GM06990 (cell line): Measurements from ENCODE around the gene CGB5.
A peak's percentile ranks its signal among the peaks of the same experiment; 100 is the strongest.
"Not testable (repeated sequence)": the region's sequence is repeated elsewhere in the genome, so short reads cannot be mapped to it uniquely, and the experiment has no call there.

Experiments
- DNase-seq: peaks from one replicate; pipeline ENCODE4 v3.0.0-alpha.2; 2011; ENCODE audit not compliant: insufficient read length; ENCODE audit errors: extremely low read depth
- H3K27me3 ChIP-seq: replicated peaks from 2 replicates; pipeline ENCODE4 v1.6.0; 2011; ENCODE audit warnings: low read length; ENCODE audit not compliant: control insufficient read depth, insufficient read depth
- H3K36me3 ChIP-seq: 2 replicates; pipeline ENCODE4 v1.5.1; 2011; ENCODE audit warnings: low read length; ENCODE audit not compliant: control insufficient read depth, insufficient read depth
- H3K4me3 ChIP-seq: replicated peaks from 2 replicates; pipeline ENCODE4 v1.5.1; 2011; ENCODE audit warnings: low read depth, mild to moderate bottlenecking, control low read depth, low read length
- TF ChIP-seq, protein P1 (sequence below): IDR thresholded peaks from 2 replicates; pipeline ENCODE4 v1.5.1; 2011; ENCODE audit warnings: low read length, control low read depth, mild to moderate bottlenecking, inconsistent platforms; ENCODE audit not compliant: insufficient read depth, poor library complexity, severe bottlenecking

CGB5 gene

DNA sequence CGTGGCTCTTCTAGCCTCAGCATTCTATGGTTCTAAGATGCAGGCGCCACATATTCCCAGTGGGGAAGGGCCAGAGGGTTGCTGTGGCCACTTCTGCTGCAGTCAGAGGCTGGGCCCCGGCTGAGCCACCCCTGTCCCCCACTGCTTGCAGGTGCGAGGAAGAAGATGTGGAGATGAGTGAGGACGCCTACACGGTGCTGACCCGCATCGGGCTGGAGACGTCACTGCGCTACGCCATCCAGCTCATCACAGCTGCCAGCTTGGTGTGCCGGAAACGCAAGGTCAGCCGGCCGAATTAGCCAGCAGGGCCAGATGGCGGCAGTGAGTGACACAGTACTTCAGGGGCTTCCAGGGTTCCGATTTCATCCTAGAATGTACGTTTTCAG lies 28.8 kb upstream of the CGB5 start:
- TF ChIP-seq, protein P1, sequence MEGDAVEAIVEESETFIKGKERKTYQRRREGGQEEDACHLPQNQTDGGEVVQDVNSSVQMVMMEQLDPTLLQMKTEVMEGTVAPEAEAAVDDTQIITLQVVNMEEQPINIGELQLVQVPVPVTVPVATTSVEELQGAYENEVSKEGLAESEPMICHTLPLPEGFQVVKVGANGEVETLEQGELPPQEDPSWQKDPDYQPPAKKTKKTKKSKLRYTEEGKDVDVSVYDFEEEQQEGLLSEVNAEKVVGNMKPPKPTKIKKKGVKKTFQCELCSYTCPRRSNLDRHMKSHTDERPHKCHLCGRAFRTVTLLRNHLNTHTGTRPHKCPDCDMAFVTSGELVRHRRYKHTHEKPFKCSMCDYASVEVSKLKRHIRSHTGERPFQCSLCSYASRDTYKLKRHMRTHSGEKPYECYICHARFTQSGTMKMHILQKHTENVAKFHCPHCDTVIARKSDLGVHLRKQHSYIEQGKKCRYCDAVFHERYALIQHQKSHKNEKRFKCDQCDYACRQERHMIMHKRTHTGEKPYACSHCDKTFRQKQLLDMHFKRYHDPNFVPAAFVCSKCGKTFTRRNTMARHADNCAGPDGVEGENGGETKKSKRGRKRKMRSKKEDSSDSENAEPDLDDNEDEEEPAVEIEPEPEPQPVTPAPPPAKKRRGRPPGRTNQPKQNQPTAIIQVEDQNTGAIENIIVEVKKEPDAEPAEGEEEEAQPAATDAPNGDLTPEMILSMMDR, result no peak
- no peak for DNase-seq
- H3K36me3 ChIP-seq, result peaks cover 23% of the 10 kb centered on the region
- H3K27me3 ChIP-seq, result no peaks in the 10 kb centered on the region
- no peak overlapping the region for H3K4me3 ChIP-seq

DNA sequence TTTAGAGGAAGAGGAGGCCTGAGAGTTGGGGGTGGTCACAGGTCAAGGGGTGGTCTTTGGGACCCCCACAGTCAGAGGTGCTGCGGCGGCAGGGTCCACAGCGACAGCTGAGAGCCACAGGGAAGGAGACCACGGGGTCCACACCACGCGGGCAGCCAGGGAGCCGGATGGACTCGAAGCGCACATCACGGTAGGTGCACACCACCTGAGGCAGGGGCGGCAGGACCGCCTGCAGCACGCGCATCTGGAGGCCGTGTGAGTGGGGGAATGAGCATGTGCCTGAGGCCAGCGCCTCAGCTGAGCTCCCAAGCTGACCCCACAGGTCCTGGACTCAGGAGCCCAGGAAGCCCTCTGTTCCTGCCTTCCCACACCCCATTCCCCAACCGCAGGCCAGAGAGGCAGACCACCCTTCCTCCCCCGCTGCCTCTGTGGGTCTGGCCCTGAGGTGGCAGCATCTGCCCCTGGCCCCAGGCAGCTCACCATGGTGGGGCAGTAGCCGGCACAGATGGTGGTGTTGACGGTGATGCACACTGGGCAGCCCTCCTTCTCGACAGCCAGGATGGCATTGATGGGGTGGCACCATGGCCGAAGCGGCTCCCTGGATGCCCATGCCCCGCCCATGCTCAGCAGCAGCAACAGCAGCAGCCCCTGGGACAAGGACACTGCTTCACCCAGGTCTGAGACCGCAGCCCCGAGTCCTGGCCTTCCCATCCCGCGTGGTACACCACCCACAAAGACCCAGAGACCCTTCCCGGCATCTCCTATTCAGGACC lies 27.4 kb upstream of the CGB5 start:
- Histone ChIP-seq H3K36me3 (peaks cover 16% of the 10 kb centered on the region), H3K27me3 (no peaks in the 10 kb centered on the region), H3K4me3 (no peak overlapping the region)
- TF ChIP-seq, protein P1, result no peak
- DNase-seq, result no peak

DNA sequence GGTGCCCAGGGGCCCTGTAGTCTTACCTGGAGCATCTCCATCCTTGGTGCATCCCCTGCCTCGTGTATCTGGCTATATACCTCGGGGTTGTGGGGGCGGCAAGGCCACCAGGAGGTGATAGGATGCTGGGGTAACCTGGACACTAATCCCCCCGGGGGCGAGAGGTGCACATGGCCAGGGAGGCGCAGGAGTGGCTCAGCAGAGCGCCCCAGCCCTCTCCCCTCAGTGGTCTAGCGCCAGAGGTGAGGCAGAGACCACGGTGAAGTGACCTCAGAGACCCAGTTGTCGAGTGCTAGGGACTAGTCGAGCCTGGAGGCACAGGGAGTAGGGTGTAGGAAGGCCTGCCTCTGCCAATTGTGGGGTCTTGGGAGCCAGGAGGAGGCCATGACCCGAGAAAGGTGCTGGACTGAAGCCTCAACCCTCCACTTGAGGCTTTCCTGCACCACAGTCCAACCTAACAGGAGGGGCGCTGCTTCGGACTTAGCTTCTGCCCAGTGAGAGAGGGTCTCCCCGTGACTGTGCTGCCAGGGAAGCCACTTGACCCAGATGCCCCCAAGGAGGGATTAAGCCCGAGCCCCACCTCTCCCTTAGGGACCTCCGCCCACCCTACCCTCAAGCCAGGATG lies 26.5 kb upstream of the CGB5 start, which contains the start of gene LHB:
Gene LHB, minus strand, starts transcription at position 51 of the 625 bp plus-strand sequence. Its CDS starts 10 bp downstream, at position 41.
- no peak for DNase-seq
- Histone ChIP-seq H3K27me3 (no peaks in the 10 kb centered on the region), H3K36me3 (peaks cover 9% of the 10 kb centered on the region), H3K4me3 (peak within 1 kb of the TSS; percentile 39)
- TF ChIP-seq, protein P1, result no peak

DNA sequence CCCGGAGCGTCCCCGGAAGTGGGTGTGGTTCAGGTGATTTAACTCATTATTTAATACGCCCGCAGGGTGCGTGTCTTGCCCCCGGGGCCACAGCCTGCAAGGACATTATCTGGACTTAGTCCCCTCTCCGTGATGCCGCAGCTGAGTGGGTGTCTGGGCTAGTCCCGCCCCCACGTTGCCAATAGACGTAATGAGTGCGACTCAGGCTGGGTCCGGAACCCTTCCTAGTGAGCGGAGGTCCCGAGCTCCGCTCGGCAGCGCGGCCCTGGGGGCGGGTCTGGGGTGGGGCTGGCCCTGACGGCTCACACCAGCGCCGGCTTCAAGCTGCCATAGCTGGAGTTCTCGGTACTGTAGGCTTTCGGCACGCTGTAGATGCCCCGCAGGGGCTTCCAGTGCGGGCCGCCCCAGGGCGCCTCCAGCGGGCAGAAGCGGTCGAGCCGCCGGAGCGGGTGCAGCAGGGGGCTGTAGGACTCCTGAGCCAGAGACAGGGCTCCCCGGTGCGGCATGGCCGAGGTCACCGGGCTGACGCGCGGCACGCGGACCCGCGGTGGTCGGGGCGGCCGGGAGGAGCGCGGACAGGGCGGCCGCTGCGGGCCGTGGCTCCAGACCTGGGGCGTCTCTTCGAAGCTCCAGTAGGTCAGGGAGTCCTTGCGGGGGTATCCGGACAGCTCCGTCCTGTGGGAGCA lies 25.8 kb upstream of the CGB5 start:
- H3K4me3 ChIP-seq, result peak overlapping the region; percentile 39
- TF ChIP-seq, protein P1, result peak; percentile 78
- peak; percentile 74 for DNase-seq
- H3K27me3 ChIP-seq, result no peaks in the 10 kb centered on the region
- peaks cover 9% of the 10 kb centered on the region for H3K36me3 ChIP-seq

DNA sequence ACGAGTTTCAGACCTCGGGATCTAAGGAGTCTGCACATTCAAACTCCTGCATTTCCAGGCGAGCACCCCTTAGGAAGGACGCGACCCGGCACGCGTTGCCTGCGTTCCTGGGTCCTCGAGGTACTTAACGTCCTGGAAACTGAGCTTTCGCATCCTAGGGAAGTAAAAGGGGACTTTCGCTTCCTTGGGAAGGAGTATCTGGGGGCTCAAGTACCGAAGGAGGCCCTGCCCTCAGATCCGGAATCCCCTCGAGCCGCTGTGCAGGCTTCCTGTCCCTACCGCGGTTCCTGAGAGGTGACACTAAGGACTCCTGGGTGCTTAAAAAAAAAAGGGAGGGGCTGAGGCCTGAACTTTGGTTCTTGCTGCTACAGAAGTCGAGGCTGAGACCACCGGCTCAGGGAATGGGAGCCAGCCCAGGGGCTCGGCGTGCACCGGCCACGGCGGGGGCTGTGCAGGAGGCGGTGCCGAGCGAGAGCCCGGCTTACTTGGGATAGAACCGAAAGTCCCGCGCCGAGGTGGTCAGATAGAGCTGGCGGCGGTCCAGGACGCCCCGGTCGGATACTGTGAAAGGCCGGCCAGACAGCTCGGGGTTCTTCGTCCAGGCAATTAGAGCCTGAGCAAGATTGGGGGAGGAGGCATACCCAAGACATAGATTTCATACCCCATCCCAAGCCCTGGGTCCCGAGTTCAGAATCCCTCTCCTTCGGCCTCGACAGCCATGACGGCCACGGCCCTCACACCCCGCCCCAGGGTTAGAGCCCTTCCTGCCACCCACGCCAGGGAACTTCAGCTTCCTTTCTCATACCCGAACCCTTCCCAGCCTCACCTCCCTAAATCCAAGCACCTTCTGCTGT lies 25.0 kb upstream of the CGB5 start:
- not testable (repeated sequence) for H3K36me3 ChIP-seq, H3K27me3 ChIP-seq, DNase-seq
- peak overlapping the region; percentile 46 for H3K4me3 ChIP-seq
